ENCODE data around the gene ZDBF2.
"Not testable (repeated sequence)": the region's sequence is repeated elsewhere in the genome, so short reads cannot be mapped to it uniquely, and the experiment has no call there.

ZDBF2 gene

GRCh38 chr2:206274434-206275311, at the start of gene ZDBF2:
TSS of gene ZDBF2 (plus strand) at chr2:206274663. CDS start at chr2:206281850, 7,187 bp downstream.
- Histone ChIP-seq H4K20me1 (no peaks in the 10 kb centered on the region), H3K9me3 (peaks cover 9% of the 10 kb centered on the region), H3K4me3 (peak within 1 kb of the TSS; percentile 81), H3K4me1 (peaks cover 11% of the 10 kb centered on the region; the same call in 1 of the 2 replicates), H3K9ac (peak within 1 kb of the TSS; percentile 83), H3K36me3 (no peaks in the 10 kb centered on the region), H3K27me3 (peaks cover 5% of the 10 kb centered on the region; the same call in 1 of the 2 replicates), H3K4me2 (peak within 1 kb of the TSS; percentile 55), H3K27ac (peak within 1 kb of the TSS; percentile 79)
- no peak for TF ChIP-seq Cebpa-rat (IDR thresholded peaks at IDR 0.05)

GRCh38 chr2:206225435-206226232, 48.8 kb upstream of the ZDBF2 start:
- Histone ChIP-seq H3K36me3 (no peaks in the 10 kb centered on the region), H3K27ac (no peak overlapping the region), H3K4me3 (no peak overlapping the region), H3K4me1 (peaks cover 15% of the 10 kb centered on the region), H3K9ac (no peak overlapping the region), H4K20me1 (no peaks in the 10 kb centered on the region), H3K27me3 (no peaks in the 10 kb centered on the region), H3K9me3 (peaks cover 15% of the 10 kb centered on the region), H3K4me2 (no peak overlapping the region)
- TF ChIP-seq Cebpa-rat (IDR thresholded peaks at IDR 0.05): no peak

GRCh38 chr2:206228636-206229035, 45.8 kb upstream of the ZDBF2 start:
- H3K27ac ChIP-seq, H3K4me2 ChIP-seq, H3K9ac ChIP-seq: not testable (repeated sequence)

GRCh38 chr2:206229642-206230041, 44.8 kb upstream of the ZDBF2 start:
- H3K4me2 ChIP-seq: no peak overlapping the region
- H3K36me3 ChIP-seq: no peaks in the 10 kb centered on the region
- TF ChIP-seq Cebpa-rat (IDR thresholded peaks at IDR 0.05): no peak
- no peak overlapping the region for H3K4me3 ChIP-seq
- H3K27ac ChIP-seq: no peak overlapping the region
- no peak overlapping the region for H3K9ac ChIP-seq
- 0 out of 2 replicates have a peak, but pooled peaks cover 5% of the 10 kb centered on the region for H3K9me3 ChIP-seq
- no peaks in the 10 kb centered on the region for H4K20me1 ChIP-seq
- peaks cover 9% of the 10 kb centered on the region; the same call in 1 of the 2 replicates for H3K4me1 ChIP-seq
- no peaks in the 10 kb centered on the region for H3K27me3 ChIP-seq

More at GRCh38 chr2:206228636-206229035, 45.8 kb upstream of the ZDBF2 start:
- not testable (repeated sequence) for H3K4me1 ChIP-seq, H3K9me3 ChIP-seq, H3K36me3 ChIP-seq, H3K27me3 ChIP-seq, H4K20me1 ChIP-seq, H3K4me3 ChIP-seq

GRCh38 chr2:206230060-206230762, 44.3 kb upstream of the ZDBF2 start:
- no peak overlapping the region for H3K27ac ChIP-seq
- TF ChIP-seq Cebpa-rat (IDR thresholded peaks at IDR 0.05): no peak
- no peak overlapping the region for H3K4me2 ChIP-seq
- no peak overlapping the region for H3K9ac ChIP-seq
- H4K20me1 ChIP-seq: no peaks in the 10 kb centered on the region
- H3K9me3 ChIP-seq: 0 out of 2 replicates have a peak, but pooled peaks cover 5% of the 10 kb centered on the region
- no peaks in the 10 kb centered on the region for H3K27me3 ChIP-seq
- peaks cover 9% of the 10 kb centered on the region; the same call in 1 of the 2 replicates for H3K4me1 ChIP-seq
- H3K36me3 ChIP-seq: no peaks in the 10 kb centered on the region
- H3K4me3 ChIP-seq: no peak overlapping the region

GRCh38 chr2:206231669-206232286, 42.7 kb upstream of the ZDBF2 start:
- Histone ChIP-seq H3K4me3 (no peak overlapping the region), H4K20me1 (no peaks in the 10 kb centered on the region), H3K4me1 (peaks cover 9% of the 10 kb centered on the region; the same call in 1 of the 2 replicates), H3K27ac (no peak overlapping the region), H3K9me3 (peaks cover 18% of the 10 kb centered on the region), H3K27me3 (no peaks in the 10 kb centered on the region), H3K9ac (no peak overlapping the region), H3K4me2 (no peak overlapping the region), H3K36me3 (no peaks in the 10 kb centered on the region)
- TF ChIP-seq Cebpa-rat (IDR thresholded peaks at IDR 0.05): no peak

GRCh38 chr2:206232287-206233035, 42.0 kb upstream of the ZDBF2 start:
- no peak overlapping the region for H3K4me3 ChIP-seq
- H4K20me1 ChIP-seq: no peaks in the 10 kb centered on the region
- H3K9ac ChIP-seq: no peak overlapping the region
- no peaks in the 10 kb centered on the region for H3K27me3 ChIP-seq
- H3K4me1 ChIP-seq: peaks cover 9% of the 10 kb centered on the region; the same call in 1 of the 2 replicates
- peaks cover 20% of the 10 kb centered on the region for H3K9me3 ChIP-seq
- H3K36me3 ChIP-seq: no peaks in the 10 kb centered on the region
- no peak overlapping the region for H3K27ac ChIP-seq
- TF ChIP-seq Cebpa-rat (IDR thresholded peaks at IDR 0.05): no peak
- no peak overlapping the region for H3K4me2 ChIP-seq

GRCh38 chr2:206239157-206239556, 35.3 kb upstream of the ZDBF2 start:
- Histone ChIP-seq H3K9ac (no peak overlapping the region), H3K4me3 (no peak overlapping the region), H3K36me3 (no peaks in the 10 kb centered on the region), H4K20me1 (no peaks in the 10 kb centered on the region), H3K4me1 (peaks cover 13% of the 10 kb centered on the region), H3K27me3 (no peaks in the 10 kb centered on the region), H3K27ac (no peak overlapping the region), H3K9me3 (peaks cover 27% of the 10 kb centered on the region), H3K4me2 (no peak overlapping the region)
- TF ChIP-seq Cebpa-rat (IDR thresholded peaks at IDR 0.05): no peak

Data from BLaER1 (cell line).